Hippocampal formation (tissue), 2 donors: ENCODE data around the gene PPFIA1.

Source experiments
- DNase-seq, 2 donors: peaks; one replicate each; lab custom pipeline; 2025; lab: John Stamatoyannopoulos, UW

The PPFIA1 gene

GRCh38 chr11:70432065-70432464 is 161.6 kb downstream of the PPFIA1 start:
- no peak for DNase-seq

- DNase-seq = no peak
Observed at GRCh38 chr11:70432580-70432979, 162.1 kb downstream of the PPFIA1 start.

- DNase-seq = no peak
Observed at GRCh38 chr11:70433038-70433437, 162.5 kb downstream of the PPFIA1 start.

GRCh38 chr11:70433526-70433925 is 163.0 kb downstream of the PPFIA1 start:
- DNase-seq = no peak
